ENCODE results near the gene COL5A3. TPM values are rescaled to one million over a fixed set of nuclear protein-coding genes. Genes with fewer than 3 reads are reported as not detected.

The COL5A3 gene
- total RNA-seq, 1 donor from 2014 or later, result 0.05 TPM

DNA sequence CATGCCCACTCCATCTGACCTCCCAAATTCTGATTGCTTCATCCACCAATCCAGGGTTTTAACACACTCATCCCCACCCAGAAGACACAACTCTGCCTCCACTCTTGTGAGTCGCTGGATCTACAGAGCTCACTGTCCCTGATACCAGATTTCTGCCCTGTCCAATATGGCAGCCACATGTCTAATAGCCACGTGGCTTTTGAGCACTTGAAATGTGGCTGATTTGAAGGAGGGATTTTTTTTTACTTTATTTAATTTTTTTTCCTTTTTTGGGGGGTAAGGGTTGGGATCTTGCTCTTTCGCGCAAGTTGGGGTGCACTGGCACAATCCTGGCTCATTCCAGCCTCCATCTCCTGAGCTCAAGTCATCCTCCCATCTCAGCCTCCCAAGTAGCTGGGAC, 49.2 kb downstream of the COL5A3 start:
- Mint-ChIP-seq H3K4me1 (ENCODE audit: unreplicated experiment) (no peaks in the 10 kb centered on the region), H3K36me3 (ENCODE audit: low read depth, unreplicated experiment) (no peaks in the 10 kb centered on the region), H3K27ac (ENCODE audit: unreplicated experiment) (no peak overlapping the region), H3K27me3 (ENCODE audit: unreplicated experiment) (peaks cover 8% of the 10 kb centered on the region), H3K4me3 (ENCODE audit: unreplicated experiment) (no peak overlapping the region), H3K9me3 (ENCODE audit: unreplicated experiment) (no peaks in the 10 kb centered on the region)
- DNase-seq (ENCODE audit: low spot score), result no peak
- no peak for TF ChIP-seq CTCF (IDR thresholded peaks at IDR 0.05; ENCODE audit: unreplicated experiment)

- no peaks in the 10 kb centered on the region for H3K9me3 Mint-ChIP-seq (ENCODE audit: unreplicated experiment)
- no peaks in the 10 kb centered on the region for H3K4me1 Mint-ChIP-seq (ENCODE audit: unreplicated experiment)
- H3K27me3 Mint-ChIP-seq (ENCODE audit: unreplicated experiment), result peaks cover 4% of the 10 kb centered on the region
- no peaks in the 10 kb centered on the region for H3K36me3 Mint-ChIP-seq (ENCODE audit: low read depth, unreplicated experiment)
- H3K27ac Mint-ChIP-seq (ENCODE audit: unreplicated experiment), result no peak overlapping the region
- no peak overlapping the region for H3K4me3 Mint-ChIP-seq (ENCODE audit: unreplicated experiment)
- DNase-seq (ENCODE audit: low spot score), result no peak
- TF ChIP-seq CTCF (IDR thresholded peaks at IDR 0.05; ENCODE audit: unreplicated experiment), result no peak
Measured at GRCh38 chr19:9958379-9958821, 51.9 kb downstream of the COL5A3 start.

- no peaks in the 10 kb centered on the region for H3K4me1 Mint-ChIP-seq (ENCODE audit: unreplicated experiment)
Measured at GRCh38 chr19:9956956-9957355, 53.3 kb downstream of the COL5A3 start.

GRCh38 chr19:9953802-9954542, 56.3 kb downstream of the COL5A3 start:
- no peaks in the 10 kb centered on the region for H3K36me3 Mint-ChIP-seq (ENCODE audit: low read depth, unreplicated experiment)
- no peak for DNase-seq (ENCODE audit: low spot score)
- no peak for TF ChIP-seq CTCF (IDR thresholded peaks at IDR 0.05; ENCODE audit: unreplicated experiment)
- H3K27ac Mint-ChIP-seq (ENCODE audit: unreplicated experiment), result no peak overlapping the region
- no peak overlapping the region for H3K4me3 Mint-ChIP-seq (ENCODE audit: unreplicated experiment)
- H3K4me1 Mint-ChIP-seq (ENCODE audit: unreplicated experiment), result no peaks in the 10 kb centered on the region
- no peaks in the 10 kb centered on the region for H3K9me3 Mint-ChIP-seq (ENCODE audit: unreplicated experiment)
- peaks cover 1% of the 10 kb centered on the region for H3K27me3 Mint-ChIP-seq (ENCODE audit: unreplicated experiment)

More at GRCh38 chr19:9956956-9957355, 53.3 kb downstream of the COL5A3 start:
- Mint-ChIP-seq H3K4me3 (ENCODE audit: unreplicated experiment) (no peak overlapping the region), H3K27me3 (ENCODE audit: unreplicated experiment) (peaks cover 4% of the 10 kb centered on the region), H3K27ac (ENCODE audit: unreplicated experiment) (no peak overlapping the region), H3K36me3 (ENCODE audit: low read depth, unreplicated experiment) (no peaks in the 10 kb centered on the region), H3K9me3 (ENCODE audit: unreplicated experiment) (no peaks in the 10 kb centered on the region)
- no peak for TF ChIP-seq CTCF (IDR thresholded peaks at IDR 0.05; ENCODE audit: unreplicated experiment)
- DNase-seq (ENCODE audit: low spot score), result no peak

DNA sequence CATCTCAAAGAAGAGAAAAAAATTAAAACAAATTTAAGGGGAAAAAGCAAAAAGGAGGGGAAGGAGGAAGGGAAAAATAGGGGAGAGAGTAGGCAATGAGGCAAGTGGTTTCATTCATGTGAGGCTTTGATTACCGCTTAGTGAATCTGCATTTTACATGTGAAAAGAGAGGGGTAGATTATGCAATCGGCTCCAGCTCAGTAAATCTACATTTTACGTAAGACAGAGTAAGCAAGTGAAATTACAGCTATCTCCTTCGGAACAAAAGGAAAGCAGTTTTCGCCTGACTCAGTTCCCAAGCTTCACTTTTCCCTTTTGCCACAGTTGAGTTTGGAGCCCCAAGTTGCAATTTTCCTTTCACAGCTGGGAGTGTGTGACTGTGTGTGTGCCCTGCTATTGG, 58.0 kb downstream of the COL5A3 start:
- no peaks in the 10 kb centered on the region for H3K4me1 Mint-ChIP-seq (ENCODE audit: unreplicated experiment)
- no peak for TF ChIP-seq CTCF (IDR thresholded peaks at IDR 0.05; ENCODE audit: unreplicated experiment)
- no peak overlapping the region for H3K27ac Mint-ChIP-seq (ENCODE audit: unreplicated experiment)
- no peak overlapping the region for H3K4me3 Mint-ChIP-seq (ENCODE audit: unreplicated experiment)
- DNase-seq (ENCODE audit: low spot score), result no peak
- no peaks in the 10 kb centered on the region for H3K36me3 Mint-ChIP-seq (ENCODE audit: low read depth, unreplicated experiment)
- no peaks in the 10 kb centered on the region for H3K9me3 Mint-ChIP-seq (ENCODE audit: unreplicated experiment)
- peaks cover 3% of the 10 kb centered on the region for H3K27me3 Mint-ChIP-seq (ENCODE audit: unreplicated experiment)

Data from endothelial cell (in vitro differentiated cells).